IPS-18c (cell line): ENCODE measurements around the gene ADGRF5.

ENCODE experiments used
- H3K4me3 ChIP-seq: 2 replicates; pipeline ENCODE4 v1.7.0; 2013; ENCODE audit warnings: low read depth, mild to moderate bottlenecking, low read length, moderate library complexity; ENCODE audit not compliant: insufficient read depth
- H3K9me3 ChIP-seq: one replicate; pipeline ENCODE4 v1.6.1; 2013; ENCODE audit warnings: mild to moderate bottlenecking, low read length, moderate library complexity; ENCODE audit not compliant: control insufficient read depth, insufficient read depth

ADGRF5 gene

GRCh38 chr6:46906776-46907175 lies 15.0 kb downstream of the ADGRF5 start:
- H3K9me3 ChIP-seq, result no peaks in the 10 kb centered on the region
- no peak overlapping the region for H3K4me3 ChIP-seq

GRCh38 chr6:46904117-46904516 lies 17.6 kb downstream of the ADGRF5 start:
- Histone ChIP-seq H3K9me3 (no peaks in the 10 kb centered on the region), H3K4me3 (no peak overlapping the region)

GRCh38 chr6:46903175-46903574 lies 18.6 kb downstream of the ADGRF5 start:
- H3K9me3 ChIP-seq, result no peaks in the 10 kb centered on the region
- H3K4me3 ChIP-seq, result no peak overlapping the region

GRCh38 chr6:46901882-46902314 lies 19.8 kb downstream of the ADGRF5 start:
- no peak overlapping the region for H3K4me3 ChIP-seq
- no peaks in the 10 kb centered on the region for H3K9me3 ChIP-seq

GRCh38 chr6:46900266-46900665 lies 21.5 kb downstream of the ADGRF5 start:
- Histone ChIP-seq H3K9me3 (no peaks in the 10 kb centered on the region), H3K4me3 (no peak overlapping the region)

- no peaks in the 10 kb centered on the region for H3K9me3 ChIP-seq
- H3K4me3 ChIP-seq, result no peak overlapping the region
Measured at GRCh38 chr6:46899659-46900058, 22.1 kb downstream of the ADGRF5 start.

- no peak overlapping the region for H3K4me3 ChIP-seq
Measured at GRCh38 chr6:46898006-46898405, 23.7 kb downstream of the ADGRF5 start.

GRCh38 chr6:46896871-46897270 lies 24.9 kb downstream of the ADGRF5 start:
- Histone ChIP-seq H3K9me3 (peaks cover 2% of the 10 kb centered on the region), H3K4me3 (no peak overlapping the region)

More at GRCh38 chr6:46898006-46898405, 23.7 kb downstream of the ADGRF5 start:
- H3K9me3 ChIP-seq, result peaks cover 2% of the 10 kb centered on the region

GRCh38 chr6:46895930-46896329 lies 25.8 kb downstream of the ADGRF5 start:
- Histone ChIP-seq H3K4me3 (no peak overlapping the region), H3K9me3 (peaks cover 2% of the 10 kb centered on the region)

GRCh38 chr6:46894433-46894832 lies 27.3 kb downstream of the ADGRF5 start:
- no peak overlapping the region for H3K4me3 ChIP-seq
- peaks cover 2% of the 10 kb centered on the region for H3K9me3 ChIP-seq

GRCh38 chr6:46893648-46894047 lies 28.1 kb downstream of the ADGRF5 start:
- H3K9me3 ChIP-seq, result peaks cover 2% of the 10 kb centered on the region
- no peak overlapping the region for H3K4me3 ChIP-seq

GRCh38 chr6:46891252-46891795 lies 30.4 kb downstream of the ADGRF5 start:
- Histone ChIP-seq H3K9me3 (peaks cover 2% of the 10 kb centered on the region), H3K4me3 (no peak overlapping the region)

GRCh38 chr6:46888578-46888977 lies 33.2 kb downstream of the ADGRF5 start:
- Histone ChIP-seq H3K9me3 (no peaks in the 10 kb centered on the region), H3K4me3 (no peak overlapping the region)

- no peaks in the 10 kb centered on the region for H3K9me3 ChIP-seq
- no peak overlapping the region for H3K4me3 ChIP-seq
Measured at GRCh38 chr6:46888031-46888430, 33.7 kb downstream of the ADGRF5 start.

- H3K4me3 ChIP-seq, result no peak overlapping the region
- no peaks in the 10 kb centered on the region for H3K9me3 ChIP-seq
Measured at GRCh38 chr6:46882645-46883044, 39.1 kb downstream of the ADGRF5 start.

GRCh38 chr6:46879003-46879402 lies 42.7 kb downstream of the ADGRF5 start:
- Histone ChIP-seq H3K4me3 (no peak overlapping the region), H3K9me3 (no peaks in the 10 kb centered on the region)

GRCh38 chr6:46876126-46876525 lies 45.6 kb downstream of the ADGRF5 start:
- H3K4me3 ChIP-seq, result no peak overlapping the region
- H3K9me3 ChIP-seq, result no peaks in the 10 kb centered on the region

GRCh38 chr6:46867411-46867810 lies 54.3 kb downstream of the ADGRF5 start:
- Histone ChIP-seq H3K9me3 (no peaks in the 10 kb centered on the region), H3K4me3 (no peak overlapping the region)

GRCh38 chr6:46865221-46865620 lies 56.5 kb downstream of the ADGRF5 start:
- Histone ChIP-seq H3K4me3 (no peak overlapping the region), H3K9me3 (no peaks in the 10 kb centered on the region)
